ENCODE measurements around the gene POU2F3.

DNA sequence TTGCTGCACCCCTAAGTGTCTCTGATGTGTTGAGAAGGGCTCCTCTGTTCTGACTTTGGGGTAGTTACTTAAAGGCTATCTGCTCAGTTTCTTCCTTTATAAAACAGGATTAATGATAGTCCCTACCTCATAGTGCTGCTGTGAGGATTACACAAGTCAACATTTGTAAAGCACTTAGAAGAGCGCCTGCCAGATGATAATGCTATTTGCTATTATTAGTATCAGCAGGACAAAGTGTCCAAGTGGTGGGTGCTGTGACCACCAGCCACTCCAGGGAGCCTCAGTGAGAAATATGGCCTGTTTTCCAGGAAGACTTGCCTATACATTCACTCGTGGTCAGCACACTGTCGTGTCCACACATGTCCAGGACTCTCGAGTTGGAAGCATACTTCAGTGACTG, 16.2 kb downstream of the POU2F3 start:
- TF ChIP-seq, protein P1, sequence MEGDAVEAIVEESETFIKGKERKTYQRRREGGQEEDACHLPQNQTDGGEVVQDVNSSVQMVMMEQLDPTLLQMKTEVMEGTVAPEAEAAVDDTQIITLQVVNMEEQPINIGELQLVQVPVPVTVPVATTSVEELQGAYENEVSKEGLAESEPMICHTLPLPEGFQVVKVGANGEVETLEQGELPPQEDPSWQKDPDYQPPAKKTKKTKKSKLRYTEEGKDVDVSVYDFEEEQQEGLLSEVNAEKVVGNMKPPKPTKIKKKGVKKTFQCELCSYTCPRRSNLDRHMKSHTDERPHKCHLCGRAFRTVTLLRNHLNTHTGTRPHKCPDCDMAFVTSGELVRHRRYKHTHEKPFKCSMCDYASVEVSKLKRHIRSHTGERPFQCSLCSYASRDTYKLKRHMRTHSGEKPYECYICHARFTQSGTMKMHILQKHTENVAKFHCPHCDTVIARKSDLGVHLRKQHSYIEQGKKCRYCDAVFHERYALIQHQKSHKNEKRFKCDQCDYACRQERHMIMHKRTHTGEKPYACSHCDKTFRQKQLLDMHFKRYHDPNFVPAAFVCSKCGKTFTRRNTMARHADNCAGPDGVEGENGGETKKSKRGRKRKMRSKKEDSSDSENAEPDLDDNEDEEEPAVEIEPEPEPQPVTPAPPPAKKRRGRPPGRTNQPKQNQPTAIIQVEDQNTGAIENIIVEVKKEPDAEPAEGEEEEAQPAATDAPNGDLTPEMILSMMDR (IDR thresholded peaks at IDR 0.05) = no peak
- no peak for TF ChIP-seq POLR2A (IDR thresholded peaks at IDR 0.05)

All from testis (tissue), 2 donors.